H9 (cell line): ENCODE data around the gene ZBP1. TPM values are rescaled to one million over a fixed set of nuclear protein-coding genes. Genes with fewer than 3 reads are reported as not detected.

ENCODE experiments used
- DNase-seq: peaks from one replicate; pipeline ENCODE4 v3.0.0-alpha.2; 2017
- H2AFZ ChIP-seq: one replicate; pipeline ENCODE4 v1.6.1; 2013; ENCODE audit warnings: mild to moderate bottlenecking, low read length, control low read depth, moderate library complexity
- H2AK5ac ChIP-seq: 2 replicates; pipeline ENCODE4 v1.6.1; 2013; ENCODE audit warnings: low read length, control low read depth, mixed read lengths; ENCODE audit not compliant: insufficient read length
- H2BK120ac ChIP-seq: one replicate; pipeline ENCODE4 v1.6.1; 2013; ENCODE audit warnings: low read depth, mild to moderate bottlenecking, low read length, control low read depth, inconsistent platforms; ENCODE audit not compliant: poor library complexity, severe bottlenecking
- H2BK12ac ChIP-seq: 2 replicates; pipeline ENCODE4 v1.6.1; 2013; ENCODE audit warnings: low read length, control low read depth, mixed read lengths, low read depth; ENCODE audit not compliant: insufficient read length
- H2BK15ac ChIP-seq: 2 replicates; pipeline ENCODE4 v1.6.1; 2013; ENCODE audit warnings: low read depth, low read length, control low read depth
- H2BK20ac ChIP-seq: one replicate; pipeline ENCODE4 v1.6.1; 2013; ENCODE audit warnings: low read depth, mild to moderate bottlenecking, low read length, control low read depth, inconsistent platforms; ENCODE audit not compliant: poor library complexity, severe bottlenecking
- H2BK5ac ChIP-seq: 2 replicates; pipeline ENCODE4 v1.6.1; 2013; ENCODE audit warnings: low read length, control low read depth, mixed read lengths; ENCODE audit not compliant: insufficient read length
- H3K14ac ChIP-seq: 2 replicates; pipeline ENCODE4 v1.6.1; 2013; ENCODE audit warnings: low read length, control low read depth; ENCODE audit not compliant: insufficient read depth
- H3K18ac ChIP-seq: 2 replicates; pipeline ENCODE4 v1.6.1; 2013; ENCODE audit warnings: low read depth, mild to moderate bottlenecking, mixed read lengths, low read length, control low read depth; ENCODE audit not compliant: insufficient read length
- H3K23ac ChIP-seq: 2 replicates; pipeline ENCODE4 v1.6.1; 2013; ENCODE audit warnings: low read length, control low read depth, mixed read lengths, low read depth; ENCODE audit not compliant: insufficient read length
- H3K23me2 ChIP-seq: 2 replicates; pipeline ENCODE4 v1.6.1; 2013; ENCODE audit warnings: low read depth, mild to moderate bottlenecking, mixed read lengths, low read length, control low read depth; ENCODE audit not compliant: insufficient read length, poor library complexity, severe bottlenecking
- H3K27ac ChIP-seq: 2 replicates; pipeline ENCODE4 v1.5.1; 2013; ENCODE audit warnings: low read length, control low read depth, mixed read lengths, low read depth; ENCODE audit not compliant: insufficient read length
- H3K27me3 ChIP-seq: 2 replicates; pipeline ENCODE4 v1.6.1; 2013; ENCODE audit warnings: low read length, control low read depth, inconsistent platforms; ENCODE audit not compliant: insufficient read depth
- H3K4ac ChIP-seq: 2 replicates; pipeline ENCODE4 v1.6.1; 2013; ENCODE audit warnings: low read depth, mild to moderate bottlenecking, control low read depth, inconsistent platforms, low read length, moderate library complexity
- H3K4me1 ChIP-seq: 2 replicates; pipeline ENCODE4 v1.6.1; 2013; ENCODE audit warnings: low read length, control low read depth, inconsistent platforms; ENCODE audit not compliant: insufficient read depth
- H3K4me2 ChIP-seq: 2 replicates; pipeline ENCODE4 v1.6.1; 2013; ENCODE audit warnings: low read length, control low read depth, mixed read lengths; ENCODE audit not compliant: insufficient read length, insufficient read depth
- H3K56ac ChIP-seq: 2 replicates; pipeline ENCODE4 v1.6.1; 2013; ENCODE audit warnings: low read depth, mild to moderate bottlenecking, mixed read lengths, low read length, control low read depth; ENCODE audit not compliant: insufficient read length
- H3K79me1 ChIP-seq: 2 replicates; pipeline ENCODE4 v1.6.1; 2013; ENCODE audit warnings: low read depth, mild to moderate bottlenecking, moderate library complexity, low read length, control low read depth, inconsistent platforms; ENCODE audit not compliant: insufficient read depth, poor library complexity, severe bottlenecking
- H3K79me2 ChIP-seq: 2 replicates; pipeline ENCODE4 v1.6.1; 2013; ENCODE audit warnings: low read length, control low read depth, inconsistent platforms; ENCODE audit not compliant: insufficient read depth
- H3K9ac ChIP-seq: 2 replicates; pipeline ENCODE4 v1.6.1; 2013; ENCODE audit warnings: low read length, control low read depth, mixed read lengths; ENCODE audit not compliant: insufficient read length; ENCODE audit errors: extremely low read depth
- H3K9me3 ChIP-seq: one replicate; pipeline ENCODE4 v1.6.1; 2013; ENCODE audit warnings: low read depth, low read length, inconsistent platforms; ENCODE audit not compliant: control insufficient read depth
- H3T11ph ChIP-seq: one replicate; pipeline ENCODE4 v1.6.1; 2013; ENCODE audit warnings: mild to moderate bottlenecking, low read length, control low read depth, inconsistent platforms
- H4K20me1 ChIP-seq: one replicate; pipeline ENCODE4 v1.6.1; 2013; ENCODE audit not compliant: control insufficient read depth, insufficient read length, insufficient read depth
- H4K5ac ChIP-seq: 2 replicates; pipeline ENCODE4 v1.6.1; 2013; ENCODE audit warnings: low read depth, mild to moderate bottlenecking, mixed read lengths, low read length, control low read depth; ENCODE audit not compliant: insufficient read length
- H4K8ac ChIP-seq: replicated peaks from 2 replicates; pipeline ENCODE4 v1.6.1; 2013; ENCODE audit warnings: low read length, control low read depth, mixed read lengths, low read depth; ENCODE audit not compliant: insufficient read length
- H4K91ac ChIP-seq: 2 replicates; pipeline ENCODE4 v1.6.1; 2013; ENCODE audit warnings: low read depth, mild to moderate bottlenecking, moderate library complexity, mixed read lengths, low read length, control low read depth; ENCODE audit not compliant: insufficient read length
- H3K27ac Mint-ChIP-seq, 3 experiments: 2 replicates in 2 of 3; 3 replicates in 1 of 3; pipeline ENCODE4 v1.8.0; 2020 to 2021; ENCODE audit warnings: mixed read lengths in 3 of 3, mild to moderate bottlenecking in 1 of 3, moderate library complexity in 1 of 3
- H3K27me3 Mint-ChIP-seq: 2 replicates; pipeline ENCODE4 v1.8.0; 2021; ENCODE audit warnings: low read depth, mild to moderate bottlenecking, moderate library complexity, mixed read lengths
- H3K36me3 Mint-ChIP-seq, 3 experiments: 2 replicates in 2 of 3; 3 replicates in 1 of 3; pipeline ENCODE4 v1.8.0; 2020 to 2021; ENCODE audit warnings: low read depth in 3 of 3, mixed read lengths in 3 of 3; ENCODE audit not compliant: insufficient read depth in 1 of 3
- H3K4me1 Mint-ChIP-seq, 2 experiments: 2 replicates each; pipeline ENCODE4 v1.8.0; 2020; ENCODE audit warnings: mixed read lengths in 2 of 2
- H3K4me3 Mint-ChIP-seq, 2 experiments: 2 replicates in 1 of 2; 3 replicates in 1 of 2; pipeline ENCODE4 v1.8.0; 2020 to 2021; ENCODE audit warnings: mild to moderate bottlenecking in 2 of 2, mixed read lengths in 2 of 2, moderate library complexity in 1 of 2
- H3K9me3 Mint-ChIP-seq, 2 experiments: 2 replicates in 1 of 2; 3 replicates in 1 of 2; pipeline ENCODE4 v1.8.0; 2020; ENCODE audit warnings: mild to moderate bottlenecking in 2 of 2, mixed read lengths in 2 of 2, moderate library complexity in 1 of 2
- CTCF ChIP-seq: fragments of 200-600 bp; sonication (generic); conservative IDR thresholded peaks from 3 replicates; pipeline ENCODE4 v1.8.0; 2021; ENCODE audit warnings: antibody characterized with exemption, mild to moderate bottlenecking
- WGBS: extraction: QIAGEN DNeasy Blood & Tissue Kit; methylation state at CpG from one replicate; pipeline ENCODE4 v1.1.7; 2013; ENCODE audit warnings: missing lambda C conversion rate, low lambda C conversion rate, mixed read lengths; ENCODE audit not compliant: insufficient read length; ENCODE audit errors: extremely low coverage; 5-methylcytosine and 5-hydroxymethylcytosine counted together
- total RNA-seq: library from RNA; stranded (reverse); gene quantifications from 2 replicates; pipeline ENCODE4 v1.2.1, GENCODE V29; 2021

Gene ZBP1
- total RNA-seq, 1 experiment from 2014 or later = not detected

DNA sequence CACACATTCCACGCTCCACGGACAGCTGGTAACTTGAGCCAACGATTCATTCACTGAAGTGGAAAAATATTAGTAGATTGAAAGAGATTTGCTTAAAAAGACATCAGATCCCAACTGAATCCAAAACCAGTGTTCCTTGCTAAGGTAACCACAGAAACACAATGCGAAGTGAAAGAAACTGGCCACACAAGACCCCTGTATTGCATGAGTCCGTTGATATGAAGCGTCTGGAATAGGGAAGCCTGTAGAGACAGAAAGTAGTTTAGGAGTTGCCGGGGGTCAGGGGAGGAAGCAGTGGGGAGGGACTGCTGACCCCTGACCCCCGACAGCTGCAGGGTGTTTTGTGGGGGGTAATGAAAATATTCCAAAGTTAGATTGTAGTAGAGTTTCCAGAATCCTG is 49.3 kb downstream of the ZBP1 start:
- TF ChIP-seq CTCF = no peak
- no peaks in the 10 kb centered on the region for H3K9me3 Mint-ChIP-seq
- no peak overlapping the region for H2BK20ac ChIP-seq
- H2BK15ac ChIP-seq = no peak overlapping the region
- H3K27me3 Mint-ChIP-seq = peaks cover 20% of the 10 kb centered on the region
- no peak overlapping the region for H3K56ac ChIP-seq
- no peak overlapping the region for H2AFZ ChIP-seq
- no peaks in the 10 kb centered on the region for H4K20me1 ChIP-seq
- H3K9ac ChIP-seq = no peak overlapping the region
- no peaks in the 10 kb centered on the region; the same call in none of the 2 replicates for H3K27me3 ChIP-seq
- no peak overlapping the region for H2BK12ac ChIP-seq
- H3K23ac ChIP-seq = no peak overlapping the region
- no peak overlapping the region for H3K14ac ChIP-seq
- H3K4me3 Mint-ChIP-seq = no peak overlapping the region
- peaks cover 15 to 17% of the 10 kb centered on the region in 2 experiments for H3K4me1 Mint-ChIP-seq
- no peak for DNase-seq
- no peaks in the 10 kb centered on the region for H3K9me3 ChIP-seq
- H3K27ac ChIP-seq = no peak overlapping the region
- WGBS = no CpG with 5 or more reads among the region's 8 CpGs
- H2BK5ac ChIP-seq = no peak overlapping the region
- no peak overlapping the region for H4K5ac ChIP-seq
- H2AK5ac ChIP-seq = no peak overlapping the region
- H4K91ac ChIP-seq = no peak overlapping the region
- H3K4me2 ChIP-seq = no peak overlapping the region
- H3K4ac ChIP-seq = no peak overlapping the region
- no peak overlapping the region for H3T11ph ChIP-seq
- no peak overlapping the region for H2BK120ac ChIP-seq
- H3K18ac ChIP-seq = no peak overlapping the region
- no peaks in the 10 kb centered on the region; the same call in 1 of the 2 replicates for H3K4me1 ChIP-seq
- no peaks in the 10 kb centered on the region for H3K23me2 ChIP-seq
- no peak overlapping the region for H3K27ac Mint-ChIP-seq
- H3K79me1 ChIP-seq = no peaks in the 10 kb centered on the region
- H3K36me3 Mint-ChIP-seq = no peaks in the 10 kb centered on the region; a peak in 1 of 7 replicates
- no peak overlapping the region for H4K8ac ChIP-seq
- H3K79me2 ChIP-seq = no peaks in the 10 kb centered on the region
